SK-N-SH treated with all-trans-retinoic acid at 6 μM for 48 hours (cell line): ENCODE data around the gene FASTKD2.

Source experiments
- ATAC-seq: fragments of 200-7000 bp; cut with Tn5 transposase; 3 replicates; pipeline ENCODE4 v1.9.1; 2020; ENCODE audit warnings: mild to moderate bottlenecking, moderate library complexity
- BACH2 ChIP-seq: fragments of 250-450 bp; sonication (Bioruptor Pico); IDR thresholded peaks from 2 replicates; pipeline ENCODE4 v1.9.0; 2021; ENCODE audit warnings: mild to moderate bottlenecking, borderline replicate concordance
- CSDC2 ChIP-seq: fragments of 250-450 bp; sonication (Bioruptor Pico); IDR thresholded peaks from 2 replicates; pipeline ENCODE4 v1.5.0; 2020; ENCODE audit warnings: mild to moderate bottlenecking, moderate library complexity
- ESRRG ChIP-seq: fragments of 250-450 bp; sonication (Bioruptor Pico); IDR thresholded peaks from 2 replicates; pipeline ENCODE4 v1.6.1; 2021; ENCODE audit warnings: mild to moderate bottlenecking
- GLIS3 ChIP-seq: fragments of 250-450 bp; sonication (Bioruptor Pico); IDR thresholded peaks from 2 replicates; pipeline ENCODE4 v1.5.0; 2020; ENCODE audit warnings: mild to moderate bottlenecking, moderate library complexity
- ISL1 ChIP-seq: fragments of 250-450 bp; sonication (Bioruptor Pico); IDR thresholded peaks from 2 replicates; pipeline ENCODE4 v2.1.2; 2022; ENCODE audit warnings: mild to moderate bottlenecking, moderate library complexity
- OSR1 ChIP-seq: fragments of 250-450 bp; sonication (Bioruptor Pico); IDR thresholded peaks from 2 replicates; pipeline ENCODE4 v1.8.0; 2022; ENCODE audit warnings: moderate library complexity, mild to moderate bottlenecking, inconsistent platforms
- PPARA ChIP-seq: fragments of 250-450 bp; sonication (Bioruptor Pico); IDR thresholded peaks from 2 replicates; pipeline ENCODE4 v1.5.0; 2020; ENCODE audit warnings: mild to moderate bottlenecking, borderline replicate concordance
- RARB ChIP-seq: fragments of 250-450 bp; sonication (Bioruptor Pico); IDR thresholded peaks from 2 replicates; pipeline ENCODE4 v1.8.0; 2021; ENCODE audit warnings: mild to moderate bottlenecking, moderate library complexity
- SNAI2 ChIP-seq: fragments of 250-450 bp; sonication (Bioruptor Pico); IDR thresholded peaks from 2 replicates; pipeline ENCODE4 v1.5.0; 2020; ENCODE audit warnings: mild to moderate bottlenecking, moderate library complexity
- TCF4 ChIP-seq: fragments of 250-450 bp; sonication (Bioruptor Pico); IDR thresholded peaks from 2 replicates; pipeline ENCODE4 v1.8.0; 2021; ENCODE audit warnings: mild to moderate bottlenecking, moderate library complexity, borderline replicate concordance
- TOX ChIP-seq: fragments of 250-450 bp; sonication (Bioruptor Pico); IDR thresholded peaks from 2 replicates; pipeline ENCODE4 v1.8.0; 2021; ENCODE audit warnings: mild to moderate bottlenecking, moderate library complexity, borderline replicate concordance
- ZFP3 ChIP-seq: fragments of 250-450 bp; sonication (Bioruptor Pico); IDR thresholded peaks from 2 replicates; pipeline ENCODE4 v1.5.0; 2020; ENCODE audit warnings: mild to moderate bottlenecking, moderate library complexity
- ZFP30 ChIP-seq: fragments of 450-650 bp; formaldehyde crosslinking; IDR thresholded peaks from 2 replicates; pipeline ENCODE4 v1.5.0; 2022; ENCODE audit warnings: mild to moderate bottlenecking, moderate library complexity
- ZNF565 ChIP-seq: fragments of 450-650 bp; formaldehyde crosslinking; conservative IDR thresholded peaks from 2 replicates; pipeline ENCODE4 v1.5.0; 2020; ENCODE audit warnings: low read depth, mild to moderate bottlenecking, moderate library complexity
- ZNF70 ChIP-seq: fragments of 450-650 bp; formaldehyde crosslinking; IDR thresholded peaks from 2 replicates; pipeline ENCODE4 v1.5.0; 2020; ENCODE audit warnings: mild to moderate bottlenecking, moderate library complexity
- ZNF8 ChIP-seq: fragments of 450-650 bp; formaldehyde crosslinking; IDR thresholded peaks from 2 replicates; pipeline ENCODE4 v1.5.0; 2020; ENCODE audit warnings: mild to moderate bottlenecking, moderate library complexity
- TF ChIP-seq, protein P1 (sequence below): fragments of 250-450 bp; sonication (Bioruptor Pico); IDR thresholded peaks from 2 replicates; pipeline ENCODE4 v1.5.0; 2020; ENCODE audit warnings: mild to moderate bottlenecking, moderate library complexity
- TF ChIP-seq, protein P2 (sequence below): fragments of 250-450 bp; sonication (Bioruptor Pico); IDR thresholded peaks from 2 replicates; pipeline ENCODE4 v1.8.0; 2021; ENCODE audit warnings: low read depth, mild to moderate bottlenecking, moderate library complexity, borderline replicate concordance
- TF ChIP-seq, protein P3 (sequence below): fragments of 250-450 bp; sonication (Bioruptor Pico); IDR thresholded peaks from 2 replicates; pipeline ENCODE4 v1.5.1; 2020; ENCODE audit warnings: low read depth, mild to moderate bottlenecking, moderate library complexity
- TF ChIP-seq, protein P4 (sequence below): fragments of 250-450 bp; sonication (Bioruptor Pico); IDR thresholded peaks from 2 replicates; pipeline ENCODE4 v1.8.0; 2020; ENCODE audit warnings: mild to moderate bottlenecking, moderate library complexity, borderline replicate concordance

The FASTKD2 gene

DNA sequence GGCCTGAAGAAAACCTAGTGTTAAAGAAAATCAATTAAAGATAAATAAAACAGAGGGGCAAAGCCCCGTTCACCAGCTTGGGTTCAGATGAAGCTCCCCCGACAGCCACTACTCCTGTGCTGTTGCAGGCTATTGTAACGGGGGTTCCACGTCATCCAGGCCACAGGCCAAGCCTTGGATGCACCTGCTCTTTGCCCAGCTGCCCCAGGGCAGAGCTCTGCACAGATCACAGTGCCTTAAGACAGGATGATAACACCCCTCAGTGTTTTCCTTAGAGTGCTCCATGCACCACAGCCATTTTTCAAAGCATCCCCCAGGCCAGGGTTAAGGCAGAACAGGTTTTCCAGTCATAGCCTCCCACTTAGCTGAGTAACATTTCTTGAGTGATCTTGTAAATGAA, 32.0 kb downstream of the FASTKD2 start:
- no peak for ATAC-seq

DNA sequence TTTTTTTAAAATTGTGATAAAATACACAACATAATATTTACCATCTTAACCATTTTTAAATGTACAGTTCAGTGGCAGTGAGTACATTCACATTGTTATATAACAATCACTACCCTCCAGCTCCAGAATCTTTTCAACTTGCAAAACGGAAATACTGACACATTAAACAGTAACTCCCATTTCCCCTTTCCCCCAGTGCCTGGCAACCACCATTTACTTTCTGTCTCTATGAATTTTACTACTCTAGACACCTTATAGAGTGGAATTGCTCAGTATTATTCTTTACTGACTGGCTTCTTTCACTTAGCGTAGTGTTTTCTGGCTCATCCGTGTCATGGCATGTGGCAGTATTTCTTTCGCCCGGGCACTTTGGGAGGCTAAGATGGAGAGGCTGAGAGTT, 32.6 kb downstream of the FASTKD2 start:
- no peak for TF ChIP-seq CSDC2
- no peak for TF ChIP-seq GLIS3 (CRISPR knock-in tag)
- no peak for TF ChIP-seq SNAI2
- no peak for TF ChIP-seq ZNF565
- TF ChIP-seq ZFP30: no peak
- TF ChIP-seq ZNF70 (CRISPR knock-in tag): no peak
- ATAC-seq: no peak

More for the DNA sequence above, 32.0 kb downstream of the FASTKD2 start:
- no peak for TF ChIP-seq SNAI2
- TF ChIP-seq GLIS3 (CRISPR knock-in tag): no peak
- TF ChIP-seq BACH2 (CRISPR knock-in tag): no peak
- TF ChIP-seq CSDC2: no peak
- no peak for TF ChIP-seq ZFP3 (CRISPR knock-in tag)
- TF ChIP-seq RARB: no peak
- no peak for TF ChIP-seq TOX (CRISPR knock-in tag)
- TF ChIP-seq, protein P1, sequence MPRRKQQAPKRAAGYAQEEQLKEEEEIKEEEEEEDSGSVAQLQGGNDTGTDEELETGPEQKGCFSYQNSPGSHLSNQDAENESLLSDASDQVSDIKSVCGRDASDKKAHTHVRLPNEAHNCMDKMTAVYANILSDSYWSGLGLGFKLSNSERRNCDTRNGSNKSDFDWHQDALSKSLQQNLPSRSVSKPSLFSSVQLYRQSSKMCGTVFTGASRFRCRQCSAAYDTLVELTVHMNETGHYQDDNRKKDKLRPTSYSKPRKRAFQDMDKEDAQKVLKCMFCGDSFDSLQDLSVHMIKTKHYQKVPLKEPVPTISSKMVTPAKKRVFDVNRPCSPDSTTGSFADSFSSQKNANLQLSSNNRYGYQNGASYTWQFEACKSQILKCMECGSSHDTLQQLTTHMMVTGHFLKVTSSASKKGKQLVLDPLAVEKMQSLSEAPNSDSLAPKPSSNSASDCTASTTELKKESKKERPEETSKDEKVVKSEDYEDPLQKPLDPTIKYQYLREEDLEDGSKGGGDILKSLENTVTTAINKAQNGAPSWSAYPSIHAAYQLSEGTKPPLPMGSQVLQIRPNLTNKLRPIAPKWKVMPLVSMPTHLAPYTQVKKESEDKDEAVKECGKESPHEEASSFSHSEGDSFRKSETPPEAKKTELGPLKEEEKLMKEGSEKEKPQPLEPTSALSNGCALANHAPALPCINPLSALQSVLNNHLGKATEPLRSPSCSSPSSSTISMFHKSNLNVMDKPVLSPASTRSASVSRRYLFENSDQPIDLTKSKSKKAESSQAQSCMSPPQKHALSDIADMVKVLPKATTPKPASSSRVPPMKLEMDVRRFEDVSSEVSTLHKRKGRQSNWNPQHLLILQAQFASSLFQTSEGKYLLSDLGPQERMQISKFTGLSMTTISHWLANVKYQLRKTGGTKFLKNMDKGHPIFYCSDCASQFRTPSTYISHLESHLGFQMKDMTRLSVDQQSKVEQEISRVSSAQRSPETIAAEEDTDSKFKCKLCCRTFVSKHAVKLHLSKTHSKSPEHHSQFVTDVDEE: no peak
- no peak for TF ChIP-seq ISL1 (CRISPR knock-in tag)
- TF ChIP-seq ZNF8: no peak
- TF ChIP-seq, protein P2, sequence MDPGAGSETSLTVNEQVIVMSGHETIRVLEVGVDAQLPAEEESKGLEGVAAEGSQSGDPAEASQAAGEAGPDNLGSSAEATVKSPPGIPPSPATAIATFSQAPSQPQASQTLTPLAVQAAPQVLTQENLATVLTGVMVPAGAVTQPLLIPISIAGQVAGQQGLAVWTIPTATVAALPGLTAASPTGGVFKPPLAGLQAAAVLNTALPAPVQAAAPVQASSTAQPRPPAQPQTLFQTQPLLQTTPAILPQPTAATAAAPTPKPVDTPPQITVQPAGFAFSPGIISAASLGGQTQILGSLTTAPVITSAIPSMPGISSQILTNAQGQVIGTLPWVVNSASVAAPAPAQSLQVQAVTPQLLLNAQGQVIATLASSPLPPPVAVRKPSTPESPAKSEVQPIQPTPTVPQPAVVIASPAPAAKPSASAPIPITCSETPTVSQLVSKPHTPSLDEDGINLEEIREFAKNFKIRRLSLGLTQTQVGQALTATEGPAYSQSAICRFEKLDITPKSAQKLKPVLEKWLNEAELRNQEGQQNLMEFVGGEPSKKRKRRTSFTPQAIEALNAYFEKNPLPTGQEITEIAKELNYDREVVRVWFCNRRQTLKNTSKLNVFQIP (CRISPR knock-in tag): no peak
- no peak for TF ChIP-seq ZFP30
- no peak for TF ChIP-seq ESRRG
- TF ChIP-seq TCF4 (CRISPR knock-in tag): no peak
- TF ChIP-seq ZNF565: no peak
- TF ChIP-seq, all 23 proteins: peak for 0

DNA sequence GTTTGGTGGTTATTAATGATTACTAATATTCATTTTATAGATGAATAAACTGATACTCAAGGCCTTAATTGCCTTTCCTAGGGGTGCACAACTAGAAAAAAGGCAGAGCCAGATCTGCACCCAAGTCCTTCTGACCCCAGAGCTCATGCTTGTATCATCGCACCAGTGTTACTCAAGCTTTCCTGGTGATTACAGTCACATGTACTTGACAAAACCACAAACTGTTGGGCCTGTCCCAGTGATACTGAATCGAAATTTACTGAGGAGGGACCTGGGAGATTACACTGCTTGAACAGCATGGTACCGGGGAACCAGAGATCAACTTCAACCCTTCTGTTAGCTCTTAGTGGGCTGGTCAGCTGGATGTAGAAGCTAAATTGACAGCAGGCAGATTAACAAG, 33.7 kb downstream of the FASTKD2 start:
- TF ChIP-seq OSR1 (no peak), BACH2 (CRISPR knock-in tag) (no peak), ZFP3 (CRISPR knock-in tag) (no peak), CSDC2 (no peak), ZFP30 (no peak), PPARA (CRISPR knock-in tag) (no peak), ZNF70 (CRISPR knock-in tag) (no peak)
- TF ChIP-seq, protein P3, sequence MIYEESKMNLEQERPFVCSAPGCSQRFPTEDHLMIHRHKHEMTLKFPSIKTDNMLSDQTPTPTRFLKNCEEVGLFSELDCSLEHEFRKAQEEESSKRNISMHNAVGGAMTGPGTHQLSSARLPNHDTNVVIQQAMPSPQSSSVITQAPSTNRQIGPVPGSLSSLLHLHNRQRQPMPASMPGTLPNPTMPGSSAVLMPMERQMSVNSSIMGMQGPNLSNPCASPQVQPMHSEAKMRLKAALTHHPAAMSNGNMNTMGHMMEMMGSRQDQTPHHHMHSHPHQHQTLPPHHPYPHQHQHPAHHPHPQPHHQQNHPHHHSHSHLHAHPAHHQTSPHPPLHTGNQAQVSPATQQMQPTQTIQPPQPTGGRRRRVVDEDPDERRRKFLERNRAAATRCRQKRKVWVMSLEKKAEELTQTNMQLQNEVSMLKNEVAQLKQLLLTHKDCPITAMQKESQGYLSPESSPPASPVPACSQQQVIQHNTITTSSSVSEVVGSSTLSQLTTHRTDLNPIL (CRISPR knock-in tag): no peak
- TF ChIP-seq, protein P4, sequence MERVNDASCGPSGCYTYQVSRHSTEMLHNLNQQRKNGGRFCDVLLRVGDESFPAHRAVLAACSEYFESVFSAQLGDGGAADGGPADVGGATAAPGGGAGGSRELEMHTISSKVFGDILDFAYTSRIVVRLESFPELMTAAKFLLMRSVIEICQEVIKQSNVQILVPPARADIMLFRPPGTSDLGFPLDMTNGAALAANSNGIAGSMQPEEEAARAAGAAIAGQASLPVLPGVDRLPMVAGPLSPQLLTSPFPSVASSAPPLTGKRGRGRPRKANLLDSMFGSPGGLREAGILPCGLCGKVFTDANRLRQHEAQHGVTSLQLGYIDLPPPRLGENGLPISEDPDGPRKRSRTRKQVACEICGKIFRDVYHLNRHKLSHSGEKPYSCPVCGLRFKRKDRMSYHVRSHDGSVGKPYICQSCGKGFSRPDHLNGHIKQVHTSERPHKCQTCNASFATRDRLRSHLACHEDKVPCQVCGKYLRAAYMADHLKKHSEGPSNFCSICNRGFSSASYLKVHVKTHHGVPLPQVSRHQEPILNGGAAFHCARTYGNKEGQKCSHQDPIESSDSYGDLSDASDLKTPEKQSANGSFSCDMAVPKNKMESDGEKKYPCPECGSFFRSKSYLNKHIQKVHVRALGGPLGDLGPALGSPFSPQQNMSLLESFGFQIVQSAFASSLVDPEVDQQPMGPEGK (CRISPR knock-in tag): no peak
- TF ChIP-seq, protein P1: no peak
- ATAC-seq: no peak
